ENCODE results near the gene MSRB3.
"Not testable (repeated sequence)": the region's sequence is repeated elsewhere in the genome, so short reads cannot be mapped to it uniquely, and the experiment has no call there.

Gene MSRB3

GRCh38 chr12:65278576-65279368 is at the start of gene MSRB3:
Gene MSRB3, plus strand, starts transcription at chr12:65278683. Its CDS starts 29,897 bp downstream, at chr12:65308580.
- DNase-seq = peak; percentile 24 to 75

DNA sequence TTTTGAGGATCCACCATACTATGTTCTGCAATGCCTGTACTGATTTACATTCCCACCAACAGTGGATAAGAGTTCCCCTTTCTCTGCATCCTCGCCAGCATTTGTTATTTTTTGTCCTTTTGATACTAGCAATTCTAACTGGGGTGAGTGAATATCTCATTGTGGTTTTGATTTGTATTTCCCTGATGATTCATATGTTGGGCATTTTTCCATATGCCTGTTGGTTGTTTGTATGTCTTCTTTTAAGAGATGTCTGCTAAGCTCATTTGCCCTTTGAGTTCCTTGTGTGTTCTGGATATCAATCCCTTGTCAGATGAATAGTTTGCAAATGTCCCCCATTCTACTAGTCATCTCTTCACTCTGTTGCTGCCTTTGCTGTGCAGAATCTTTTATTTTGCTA is 49.0 kb upstream of the MSRB3 start:
- peak in 1 of 2 donors; percentile 69 for DNase-seq

- peak in 1 of 2 donors; percentile 8 for DNase-seq
Measured at GRCh38 chr12:65232476-65233077, 45.9 kb upstream of the MSRB3 start.

- no peak for DNase-seq
Measured at GRCh38 chr12:65237153-65237552, 41.3 kb upstream of the MSRB3 start.

GRCh38 chr12:65238609-65239008 is 39.9 kb upstream of the MSRB3 start:
- DNase-seq = no peak

DNA sequence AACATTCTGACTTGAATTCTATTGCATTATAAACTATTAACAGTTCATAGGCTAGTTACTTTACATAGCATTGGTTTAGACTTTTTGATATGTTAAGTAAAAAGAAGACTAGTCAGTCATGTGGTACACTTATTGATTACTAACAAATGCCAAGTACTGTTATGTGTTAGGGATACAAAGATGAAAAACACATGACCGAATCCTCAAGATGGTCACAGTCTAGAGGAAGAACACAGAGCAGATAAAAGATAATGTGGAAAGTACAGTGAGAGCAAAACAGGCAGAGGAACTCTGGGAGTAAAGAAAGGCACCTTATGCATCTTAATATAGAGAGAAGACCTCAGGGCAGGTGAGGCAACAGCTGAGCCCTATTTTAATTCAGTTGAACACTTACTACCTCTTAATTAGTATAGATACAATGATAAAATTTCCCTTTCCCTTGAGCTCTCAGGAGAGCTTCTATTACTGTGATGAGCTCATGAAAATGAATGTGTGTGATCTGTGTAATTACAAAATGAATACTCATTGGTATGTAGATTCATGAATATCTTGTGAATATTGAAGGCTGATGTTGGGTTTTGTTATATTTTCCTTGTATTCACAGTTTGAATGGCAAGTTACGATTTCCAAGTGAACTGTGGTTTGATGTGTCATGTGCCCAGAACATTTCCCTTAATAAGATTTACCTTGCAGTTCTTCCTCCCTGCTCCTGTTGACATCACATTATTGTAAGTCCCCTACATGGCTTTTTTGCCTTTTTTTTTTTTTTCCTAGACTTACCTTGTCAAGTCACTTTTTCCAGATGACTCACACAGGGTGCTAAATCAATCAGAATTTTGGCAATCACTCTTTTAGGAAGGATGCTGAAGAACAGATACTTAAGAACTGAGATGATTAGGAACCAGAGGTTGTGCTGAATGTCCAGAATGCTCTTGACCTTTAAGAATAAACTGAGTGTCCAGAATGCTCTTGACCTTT is 29.5 kb upstream of the MSRB3 start:
- DNase-seq = no peak

DNA sequence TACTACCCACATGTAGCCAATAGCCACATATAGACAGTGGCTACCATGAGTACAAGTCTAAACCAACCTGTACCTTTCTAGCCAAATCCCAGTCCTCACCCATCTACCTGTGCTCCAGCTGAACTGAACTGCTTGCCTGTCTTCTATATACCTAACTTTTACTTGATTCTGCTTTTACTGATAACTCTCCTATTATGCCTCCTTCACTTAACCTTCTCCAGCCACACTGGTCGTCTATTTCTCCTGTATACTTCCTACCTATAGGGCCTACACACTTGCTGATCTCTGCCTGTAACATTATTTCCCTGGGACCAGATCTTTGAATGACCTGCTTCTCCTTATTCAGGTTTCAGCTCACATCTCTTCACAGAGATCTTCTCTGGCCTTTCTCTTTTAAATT is 26.0 kb upstream of the MSRB3 start:
- no peak for DNase-seq

GRCh38 chr12:65257986-65258385 is 20.5 kb upstream of the MSRB3 start:
- no peak for DNase-seq

GRCh38 chr12:65259501-65259900 is 19.0 kb upstream of the MSRB3 start:
- DNase-seq = no peak

DNA sequence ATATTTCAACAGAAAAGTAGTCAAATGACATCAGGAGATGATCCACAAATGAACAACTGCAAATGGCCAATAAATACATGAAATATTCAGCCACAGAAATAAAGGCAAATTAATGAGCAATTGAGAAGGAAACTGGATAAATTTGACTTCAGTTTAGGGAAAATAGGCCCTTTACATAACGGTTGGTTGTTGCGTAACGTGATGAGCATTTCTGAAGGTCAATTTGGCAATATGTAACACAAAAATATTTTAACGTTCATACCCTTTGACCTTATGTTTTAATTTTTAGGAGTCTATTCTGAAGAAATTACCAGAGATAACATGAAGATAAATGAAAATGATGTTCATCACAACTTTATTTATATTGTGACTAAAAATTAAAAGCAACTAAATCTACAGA is 14.7 kb upstream of the MSRB3 start:
- DNase-seq = no peak

- no peak for DNase-seq
Measured at GRCh38 chr12:65266408-65266807, 12.1 kb upstream of the MSRB3 start.

DNA sequence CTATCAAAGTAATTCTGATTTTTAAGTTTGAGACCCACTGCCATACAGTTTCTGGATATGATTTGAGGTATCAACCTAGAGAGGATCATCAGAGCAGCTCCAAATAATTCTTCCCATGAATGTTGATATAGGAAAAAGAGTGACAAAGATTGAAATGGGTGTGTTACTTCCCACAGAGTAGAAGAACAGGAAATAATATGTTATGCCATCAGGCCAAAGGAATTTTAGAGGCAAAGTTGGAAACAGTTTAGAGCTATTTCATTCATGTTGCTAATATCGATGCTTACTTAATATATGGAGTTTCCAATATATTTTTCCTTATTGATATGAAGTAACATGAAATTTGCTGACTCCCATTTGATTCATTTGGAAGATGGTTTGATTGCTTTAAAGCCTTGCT is 8.9 kb upstream of the MSRB3 start:
- DNase-seq = no peak

DNA sequence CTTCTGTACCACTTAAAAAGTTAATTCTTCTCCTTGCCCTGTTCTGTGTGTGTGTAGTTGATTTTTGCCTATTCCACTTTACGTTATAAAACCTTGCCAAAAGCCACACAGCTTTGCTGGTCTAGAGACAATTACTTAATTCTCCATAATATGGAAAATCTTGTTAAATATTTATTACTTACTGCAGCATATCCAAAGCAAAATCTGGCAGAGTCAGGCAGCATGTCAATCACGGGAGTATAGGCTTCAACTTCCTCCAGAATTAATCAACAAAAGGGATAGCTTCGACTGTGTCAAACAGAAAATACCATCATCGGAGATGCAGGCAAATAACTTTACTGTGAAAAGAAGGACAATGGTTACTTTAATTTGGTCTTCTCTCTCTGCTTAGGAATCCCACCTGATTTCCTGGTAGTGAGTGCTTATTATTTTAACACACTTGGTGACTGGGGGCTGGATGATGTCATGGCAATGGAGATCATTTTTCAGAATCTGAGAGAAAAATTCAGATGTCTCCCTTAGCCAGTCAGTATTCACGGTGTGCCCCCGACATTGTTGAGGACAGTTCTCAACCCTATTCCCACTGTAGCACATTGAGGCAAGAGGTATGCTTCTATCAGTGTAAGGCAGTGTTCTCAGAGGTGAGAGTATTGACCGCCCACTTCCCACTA is 3.7 kb upstream of the MSRB3 start:
- DNase-seq = no peak

- DNase-seq = no peak
Measured at GRCh38 chr12:65275627-65276026, 2.9 kb upstream of the MSRB3 start.

GRCh38 chr12:65276916-65277530 is 1.5 kb upstream of the MSRB3 start:
- DNase-seq = peak in 1 of 2 donors; percentile 30

DNA sequence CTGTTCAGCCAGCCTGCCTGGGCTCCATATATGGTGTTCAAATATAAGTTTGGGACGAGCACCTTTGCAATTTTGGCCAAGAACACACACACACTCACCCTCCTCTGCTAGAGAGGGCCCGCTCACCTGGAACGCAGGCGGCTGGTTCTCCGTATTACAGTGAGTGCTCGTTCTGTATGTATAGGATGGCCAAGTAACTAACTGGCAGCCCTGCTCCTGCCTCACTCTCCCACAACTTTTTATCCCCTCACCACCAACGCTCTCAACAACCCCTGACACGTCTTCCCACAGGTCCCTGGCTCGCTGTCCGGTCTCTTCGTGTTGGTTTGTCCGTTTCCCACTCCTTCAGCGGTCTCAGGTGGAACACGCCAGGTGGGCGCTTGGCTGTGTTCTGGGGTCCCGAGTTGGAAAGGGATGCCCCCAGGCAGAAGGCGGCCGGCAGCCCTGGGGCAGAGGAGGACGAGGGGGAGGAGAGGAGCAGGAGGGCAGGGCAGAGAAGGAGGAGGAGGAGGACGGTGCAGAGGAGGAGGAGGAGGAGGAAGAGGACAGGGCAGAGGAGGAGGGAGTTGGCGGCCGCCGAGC is 398 bp upstream of the MSRB3 start:
- DNase-seq = no peak

GRCh38 chr12:65279369-65280112 is 1.1 kb downstream of the MSRB3 start:
- peak in 1 of 2 donors; percentile 13 for DNase-seq

DNA sequence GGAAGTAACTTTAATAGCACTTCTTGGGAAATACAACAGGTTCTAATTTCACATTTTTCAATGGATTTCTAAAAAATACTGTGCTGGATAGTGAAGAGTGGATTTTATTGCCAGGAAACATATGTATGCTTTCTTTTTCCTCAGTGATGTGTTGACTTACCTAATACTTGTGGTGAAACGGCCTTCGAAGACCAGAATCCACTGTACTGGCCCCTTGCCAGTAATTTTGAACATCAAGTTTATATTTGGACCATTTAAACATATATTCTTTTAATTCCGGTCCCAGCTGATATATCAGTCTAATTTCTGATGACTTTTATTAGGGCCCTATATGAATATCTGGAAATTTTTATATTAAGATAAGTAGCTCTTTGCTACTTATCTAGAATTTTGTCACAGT is 1.8 kb downstream of the MSRB3 start:
- DNase-seq = peak in 1 of 2 donors; percentile 45

DNA sequence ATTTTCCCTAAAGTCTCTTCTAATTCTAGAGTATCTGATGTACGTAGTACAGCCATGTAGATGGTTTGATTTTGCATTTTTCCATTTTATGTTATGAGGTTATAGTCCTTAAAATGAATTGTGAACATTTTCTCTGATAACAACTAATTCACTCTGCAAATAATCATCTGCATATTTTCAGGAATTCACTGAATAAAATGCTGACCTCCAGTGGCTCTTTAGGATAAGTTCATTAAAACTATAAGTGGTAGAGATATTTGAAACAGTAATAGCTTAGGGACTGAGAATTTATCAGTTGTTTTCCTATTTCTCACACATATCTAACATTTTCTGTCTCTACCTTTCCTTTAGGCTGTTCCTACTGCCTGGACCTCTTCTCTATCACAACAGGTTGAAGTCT is 4.4 kb downstream of the MSRB3 start:
- DNase-seq = no peak

DNA sequence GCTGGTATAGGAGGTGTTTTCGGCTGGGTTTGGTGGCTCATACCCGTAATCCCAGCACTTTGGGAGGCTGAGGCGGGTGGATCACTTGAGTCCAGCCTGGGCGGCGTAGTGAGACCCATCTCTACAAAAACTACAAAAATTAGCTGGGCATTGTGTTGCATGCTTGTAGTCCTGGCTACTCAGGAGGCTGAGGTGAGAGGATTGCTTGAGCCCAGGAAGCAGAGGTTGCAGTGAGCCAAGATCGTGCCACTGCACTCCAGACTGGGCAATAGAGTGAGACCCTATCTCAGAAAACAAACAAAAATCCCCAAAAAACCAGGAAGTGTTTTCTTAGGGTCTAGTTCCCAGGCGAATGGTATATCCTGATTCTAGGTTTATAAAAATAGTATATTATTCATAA is 7.0 kb downstream of the MSRB3 start:
- not testable (repeated sequence) for DNase-seq

DNA sequence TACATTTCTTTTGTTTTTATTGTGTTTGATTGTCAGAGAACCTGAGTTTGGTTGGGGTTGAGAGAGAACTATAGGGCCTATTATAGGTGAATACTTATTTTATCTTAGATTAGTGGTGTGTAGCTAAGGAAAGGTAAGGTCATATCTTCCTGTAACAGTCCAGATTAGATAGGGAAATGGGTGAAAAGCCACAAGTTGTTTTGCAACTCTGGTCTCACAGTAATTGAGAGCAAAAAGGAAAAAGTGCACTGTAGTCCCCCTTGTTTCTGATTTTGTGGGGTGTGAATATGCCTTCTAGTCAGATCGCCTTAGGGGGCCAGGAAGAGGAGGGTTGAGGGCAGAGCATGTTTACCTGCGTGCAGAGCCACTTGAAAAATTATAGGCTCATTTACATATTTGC is 8.9 kb downstream of the MSRB3 start:
- no peak for DNase-seq
